ENCODE results near the gene BST1. TPM values are rescaled to one million over a fixed set of nuclear protein-coding genes. Genes with fewer than 3 reads are reported as not detected.

BST1 gene, protein sequence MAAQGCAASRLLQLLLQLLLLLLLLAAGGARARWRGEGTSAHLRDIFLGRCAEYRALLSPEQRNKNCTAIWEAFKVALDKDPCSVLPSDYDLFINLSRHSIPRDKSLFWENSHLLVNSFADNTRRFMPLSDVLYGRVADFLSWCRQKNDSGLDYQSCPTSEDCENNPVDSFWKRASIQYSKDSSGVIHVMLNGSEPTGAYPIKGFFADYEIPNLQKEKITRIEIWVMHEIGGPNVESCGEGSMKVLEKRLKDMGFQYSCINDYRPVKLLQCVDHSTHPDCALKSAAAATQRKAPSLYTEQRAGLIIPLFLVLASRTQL
- total RNA-seq (2022; extraction: Qiagen RNA extraction), result 15.5 to 17.8 TPM (median 16.3 TPM) in 5 replicates

DNA sequence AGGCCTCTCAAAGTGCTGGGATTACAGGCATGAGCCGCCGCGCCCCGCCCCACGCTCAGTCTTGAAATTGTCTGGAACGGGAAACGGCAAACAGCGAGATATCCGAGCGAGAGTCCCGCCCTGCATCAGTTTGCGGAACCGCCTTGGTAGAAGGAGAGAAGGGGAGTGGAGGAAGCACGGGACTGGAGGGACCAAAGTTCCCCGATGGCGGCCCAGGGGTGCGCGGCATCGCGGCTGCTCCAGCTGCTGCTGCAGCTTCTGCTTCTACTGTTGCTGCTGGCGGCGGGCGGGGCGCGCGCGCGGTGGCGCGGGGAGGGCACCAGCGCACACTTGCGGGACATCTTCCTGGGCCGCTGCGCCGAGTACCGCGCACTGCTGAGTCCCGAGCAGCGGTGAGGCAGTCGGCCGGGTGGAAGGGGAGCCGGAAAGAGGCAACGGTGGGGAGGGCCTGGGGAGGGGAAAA, at the start of gene BST1:
Gene BST1, plus strand, starts transcription at position 125 of the 463 bp plus-strand sequence. Its CDS starts 80 bp downstream, at position 205.

DNA sequence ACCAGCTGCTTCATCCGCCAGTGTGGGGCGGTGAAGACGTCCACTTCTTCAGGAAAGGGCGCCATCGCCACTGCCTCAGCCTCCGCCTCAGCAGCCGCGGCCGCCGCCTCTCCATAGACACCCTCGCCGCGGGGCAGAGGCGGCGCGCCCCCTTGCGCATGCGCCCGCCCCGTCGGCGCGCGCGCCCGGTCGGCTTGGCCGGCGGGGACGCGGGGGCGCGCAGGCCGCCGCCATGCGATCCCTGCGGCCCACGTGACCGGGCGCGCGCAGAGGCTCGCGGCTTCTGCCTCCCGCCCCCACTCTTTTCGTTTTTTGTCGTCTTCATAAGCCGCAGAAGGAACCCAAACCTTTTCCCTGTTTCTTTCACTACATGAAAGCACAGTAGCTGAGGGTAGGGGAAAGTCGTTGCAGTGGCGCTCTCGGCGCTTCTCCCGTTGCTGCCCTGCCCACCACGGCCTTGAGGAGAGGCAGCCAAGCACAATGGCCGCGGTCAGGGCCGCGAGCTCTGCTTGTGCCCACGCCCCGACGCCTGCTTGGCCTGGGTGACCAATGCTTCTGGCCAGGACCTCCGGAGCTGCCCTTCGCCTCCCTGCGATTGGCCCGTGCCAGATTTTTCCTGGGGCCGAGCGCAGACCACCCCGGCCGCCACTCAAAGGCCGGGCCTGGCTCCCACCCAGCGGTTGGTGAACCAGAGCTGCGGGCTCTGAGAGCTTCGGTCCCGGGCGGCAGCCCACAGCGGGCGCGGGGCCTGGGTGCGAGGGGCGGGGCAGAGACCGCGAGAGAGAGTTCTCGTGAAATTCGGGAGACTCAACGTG, 47.4 kb upstream of the BST1 start, which contains the start of gene FBXL5:
Gene FBXL5, minus strand, starts transcription at position 135 of the 815 bp plus-strand sequence. Its CDS starts 70 bp downstream, at position 65.

DNA sequence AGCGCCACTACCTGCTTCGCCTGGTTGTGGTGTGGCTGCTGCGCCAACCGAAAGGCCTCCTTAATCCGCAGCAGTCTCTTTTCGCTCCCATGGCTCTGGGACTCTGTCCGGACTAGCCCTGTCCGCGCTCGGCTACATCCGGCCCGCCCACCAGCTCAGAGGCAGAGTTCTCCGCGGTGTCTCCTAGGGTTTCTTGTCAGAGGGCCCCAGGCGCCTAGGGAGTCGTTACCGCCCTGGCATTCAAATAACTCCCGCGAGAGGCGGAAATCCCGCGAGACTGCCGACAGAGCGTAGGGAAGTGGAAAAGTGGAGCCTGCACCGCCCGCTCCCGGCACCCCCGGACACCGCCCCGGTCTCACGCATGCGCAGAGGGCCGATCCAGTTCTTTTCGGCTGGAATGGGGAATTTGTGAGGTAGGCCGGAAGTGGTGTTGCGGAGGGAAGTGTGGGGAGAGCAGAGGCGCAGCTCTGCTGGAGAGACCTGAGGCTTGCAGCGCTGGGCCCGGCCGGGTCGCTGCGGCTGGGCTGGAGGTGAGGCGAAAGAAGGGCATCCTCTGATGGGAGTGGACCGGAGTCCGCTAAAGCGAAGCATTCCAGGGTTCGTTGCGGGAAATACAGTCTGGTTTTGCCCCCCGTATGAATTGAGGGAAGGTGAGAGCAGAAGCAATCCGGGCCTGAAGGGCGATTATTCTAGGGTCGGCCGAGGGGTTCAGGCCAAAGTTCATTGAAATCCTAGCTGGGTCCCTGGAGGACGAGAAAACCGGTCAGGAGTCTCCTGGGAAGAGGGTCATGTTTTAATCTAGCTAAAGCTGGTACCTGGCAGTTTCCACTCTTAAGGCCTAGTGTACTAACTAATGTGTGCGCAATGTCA, 21.3 kb upstream of the BST1 start, which contains the start of gene FAM200B:
Gene FAM200B, plus strand, starts transcription at position 456 of the 870 bp plus-strand sequence. CDS start 5,151 bp downstream, outside the sequence.

DNA sequence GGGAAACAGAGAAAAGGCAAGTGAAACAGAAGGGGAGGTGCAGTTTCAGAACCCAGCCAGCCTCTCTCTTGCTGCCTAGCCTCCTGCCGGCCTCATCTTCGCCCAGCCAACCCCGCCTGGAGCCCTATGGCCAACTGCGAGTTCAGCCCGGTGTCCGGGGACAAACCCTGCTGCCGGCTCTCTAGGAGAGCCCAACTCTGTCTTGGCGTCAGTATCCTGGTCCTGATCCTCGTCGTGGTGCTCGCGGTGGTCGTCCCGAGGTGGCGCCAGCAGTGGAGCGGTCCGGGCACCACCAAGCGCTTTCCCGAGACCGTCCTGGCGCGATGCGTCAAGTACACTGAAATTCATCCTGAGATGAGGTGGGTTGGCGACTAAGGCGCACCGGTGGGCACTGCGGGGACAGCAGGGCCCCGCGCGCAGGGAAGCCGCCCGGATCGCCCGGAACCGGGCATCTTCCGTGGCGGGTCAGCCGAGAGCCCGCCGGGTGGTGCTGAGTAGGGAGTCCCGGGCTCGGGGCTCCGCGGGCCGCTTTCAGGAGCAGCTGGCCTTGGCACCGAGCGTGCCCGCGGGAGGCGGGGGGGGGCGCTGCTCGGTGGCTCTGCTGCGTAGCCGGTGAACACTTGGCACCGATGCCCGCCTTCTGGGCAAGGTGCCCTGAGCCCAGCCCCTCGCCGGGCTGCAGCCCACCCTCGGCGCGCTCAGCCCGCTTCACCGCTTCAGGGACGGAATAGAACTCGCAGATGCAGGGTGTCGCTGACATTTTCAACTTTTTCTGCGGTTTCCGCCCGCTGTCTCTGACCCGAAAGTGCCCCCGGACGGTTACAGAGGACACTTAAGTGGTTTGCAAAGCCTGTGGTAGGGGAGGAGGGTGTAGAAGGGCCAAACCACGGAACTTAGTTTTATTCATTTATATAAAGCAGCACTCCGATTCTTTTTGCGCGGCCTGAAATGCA, 75.7 kb downstream of the BST1 start, which contains the start of gene CD38:
Gene CD38, plus strand, starts transcription at position 40 of the 953 bp plus-strand sequence. Its CDS starts 87 bp downstream, at position 127.

Other genes starting within 250 kb of the BST1 start
- gene CC2D2A, start 233.2 kb upstream of the BST1 start, total RNA-seq (2022; extraction: Qiagen RNA extraction), result 11.6 to 14.4 TPM (median 12.5 TPM) in 5 replicates
- gene FBXL5, start 47.7 kb upstream of the BST1 start, total RNA-seq (2022; extraction: Qiagen RNA extraction), result 26.2 to 30.6 TPM (median 29.1 TPM) in 5 replicates
- gene FAM200B, start 21.2 kb upstream of the BST1 start, total RNA-seq (2022; extraction: Qiagen RNA extraction), result 25.2 to 32.3 TPM (median 26.7 TPM) in 5 replicates
- gene CD38, start 75.3 kb downstream of the BST1 start, total RNA-seq (2022; extraction: Qiagen RNA extraction), result 11.0 to 15.4 TPM (median 13.4 TPM) in 5 replicates
- gene FGFBP1, start 235.7 kb downstream of the BST1 start, total RNA-seq (2022; extraction: Qiagen RNA extraction), result 2.7 to 3.8 TPM (median 3.3 TPM) in 5 replicates